22Rv1 (cell line): Measurements from ENCODE around the gene NUDC.

Experiments
- H3K27ac ChIP-seq: fragments of 450-650 bp; 2 replicates; pipeline ENCODE4 v1.5.1; 2017
- CTCF ChIP-seq: fragments of 450-650 bp; IDR thresholded peaks from 2 replicates; pipeline ENCODE4 v1.5.1; 2017; ENCODE audit warnings: mild to moderate bottlenecking
- ZFX ChIP-seq: fragments of 450-650 bp; IDR thresholded peaks from 2 replicates; pipeline ENCODE4 v1.6.1; 2017; ENCODE audit warnings: antibody characterized with exemption, borderline replicate concordance

The NUDC gene

GRCh38 chr1:26923711-26924110 is 2.2 kb downstream of the NUDC start:
- TF ChIP-seq ZFX (no peak), CTCF (no peak)
- H3K27ac ChIP-seq: no peak overlapping the region

GRCh38 chr1:26932531-26932930 is 11.0 kb downstream of the NUDC start:
- no peak overlapping the region for H3K27ac ChIP-seq
- no peak for TF ChIP-seq ZFX
- no peak for TF ChIP-seq CTCF

DNA sequence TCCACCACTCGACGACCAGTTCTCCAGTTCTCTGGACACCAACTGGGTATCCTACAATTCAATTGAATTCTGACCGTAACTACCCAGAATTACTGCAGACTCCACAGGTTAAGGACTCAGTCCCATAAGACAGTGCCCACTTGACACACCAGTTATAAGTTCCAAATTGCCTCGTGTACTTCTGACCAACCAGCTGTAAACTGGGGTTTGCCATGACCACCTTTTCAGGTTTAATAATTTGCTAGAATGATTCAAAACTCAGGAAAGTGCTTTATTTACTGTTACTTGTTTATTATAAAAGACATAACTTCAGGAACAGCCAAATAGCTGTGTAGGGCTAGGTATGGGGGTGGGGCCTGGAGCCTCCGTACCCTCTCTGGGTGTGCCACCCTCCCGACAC is 15.3 kb downstream of the NUDC start:
- TF ChIP-seq ZFX (no peak), CTCF (no peak)
- no peak overlapping the region for H3K27ac ChIP-seq

DNA sequence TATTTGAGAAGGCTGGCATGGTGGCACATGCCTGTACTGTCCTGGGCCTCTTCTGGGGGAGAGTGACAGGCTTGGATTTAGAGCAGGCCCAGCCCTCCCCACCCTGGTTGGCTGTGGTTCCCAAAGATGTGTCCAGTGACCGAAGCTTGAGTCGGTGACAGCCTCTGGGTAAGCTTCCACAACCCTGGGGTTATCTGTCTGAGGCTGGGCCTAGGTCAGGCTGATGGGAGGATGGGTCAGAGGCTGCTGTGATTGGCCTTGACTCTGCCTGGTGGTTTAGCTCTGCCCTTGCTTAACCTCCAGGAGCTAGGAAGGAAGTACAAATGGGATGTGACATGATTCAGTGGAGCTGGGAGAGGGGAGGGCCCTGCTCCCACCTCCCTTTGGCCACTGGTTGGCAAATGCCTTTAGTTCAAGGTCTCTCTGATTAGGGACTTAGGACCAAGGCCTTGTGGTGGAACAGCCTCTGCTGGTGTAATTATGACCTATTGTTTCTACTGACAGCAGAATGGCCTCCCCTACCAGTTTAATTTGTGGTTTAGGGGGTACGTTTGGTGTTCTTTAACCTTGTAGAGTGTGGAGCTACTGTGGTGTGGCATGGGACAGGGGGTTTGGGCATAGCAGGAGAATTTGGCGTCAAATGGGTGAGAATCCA is 16.6 kb downstream of the NUDC start:
- no peak overlapping the region for H3K27ac ChIP-seq
- TF ChIP-seq ZFX: no peak
- no peak for TF ChIP-seq CTCF

GRCh38 chr1:26938659-26939025 is 17.1 kb downstream of the NUDC start:
- TF ChIP-seq CTCF: no peak
- TF ChIP-seq ZFX: no peak

DNA sequence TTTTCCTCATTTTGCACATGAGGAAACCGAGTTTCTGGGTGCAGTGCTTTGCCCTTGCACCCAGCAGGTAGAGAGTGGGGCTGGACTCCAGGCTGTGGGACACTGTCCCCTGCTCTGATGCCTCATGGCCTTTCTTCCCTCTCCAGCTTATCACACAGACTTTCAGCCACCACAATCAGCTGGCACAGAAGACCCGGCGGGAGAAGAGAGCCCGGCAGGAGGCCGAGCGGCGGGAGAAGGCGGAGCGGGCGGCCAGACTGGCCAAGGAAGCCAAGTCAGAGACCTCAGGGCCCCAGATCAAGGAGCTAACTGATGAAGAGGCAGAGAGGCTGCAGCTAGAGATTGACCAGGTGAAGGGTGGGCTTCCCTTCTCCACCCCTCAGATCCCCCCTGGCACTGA is 19.8 kb downstream of the NUDC start:
- no peak overlapping the region for H3K27ac ChIP-seq
- no peak for TF ChIP-seq ZFX
- TF ChIP-seq CTCF: no peak

More at GRCh38 chr1:26938659-26939025, 17.1 kb downstream of the NUDC start:
- H3K27ac ChIP-seq: no peak overlapping the region

DNA sequence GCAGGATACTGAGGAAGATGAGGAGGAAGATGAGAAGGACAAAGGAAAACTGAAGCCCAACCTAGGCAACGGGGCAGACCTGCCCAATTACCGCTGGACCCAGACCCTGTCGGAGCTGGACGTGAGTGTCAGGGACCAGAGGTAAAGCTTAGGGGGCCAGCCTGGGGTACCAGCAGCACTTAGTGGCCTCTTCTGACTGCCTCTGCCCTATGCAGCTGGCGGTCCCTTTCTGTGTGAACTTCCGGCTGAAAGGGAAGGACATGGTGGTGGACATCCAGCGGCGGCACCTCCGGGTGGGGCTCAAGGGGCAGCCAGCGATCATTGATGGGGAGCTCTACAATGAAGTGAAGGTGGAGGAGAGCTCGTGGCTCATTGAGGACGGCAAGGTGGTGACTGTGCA is 21.1 kb downstream of the NUDC start:
- no peak for TF ChIP-seq ZFX
- H3K27ac ChIP-seq: no peak overlapping the region

DNA sequence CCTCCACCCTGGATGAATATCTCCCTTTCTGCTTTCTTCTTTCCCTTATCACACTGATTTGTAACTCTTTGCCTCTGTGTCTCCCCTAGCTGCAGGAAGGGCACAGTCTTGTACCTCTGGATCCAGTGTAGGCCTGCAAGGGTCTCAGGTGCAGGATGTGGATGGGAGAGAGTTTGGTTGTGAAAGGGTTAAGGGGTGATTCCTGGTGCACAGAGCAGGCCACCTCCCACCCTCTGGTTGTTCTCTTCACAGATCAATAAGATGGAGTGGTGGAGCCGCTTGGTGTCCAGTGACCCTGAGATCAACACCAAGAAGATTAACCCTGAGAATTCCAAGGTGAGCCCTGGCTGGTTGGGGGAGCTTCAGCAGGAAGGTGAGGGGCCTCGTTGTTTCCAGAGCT is 23.6 kb downstream of the NUDC start:
- no peak for TF ChIP-seq ZFX
- no peak for TF ChIP-seq CTCF
- H3K27ac ChIP-seq: no peak overlapping the region
